ENCODE measurements around the gene RAB3IL1.
A peak's percentile ranks its signal among the peaks of the same experiment; 100 is the strongest.
"Not testable (repeated sequence)": the region's sequence is repeated elsewhere in the genome, so short reads cannot be mapped to it uniquely, and the experiment has no call there.

Gene RAB3IL1

DNA sequence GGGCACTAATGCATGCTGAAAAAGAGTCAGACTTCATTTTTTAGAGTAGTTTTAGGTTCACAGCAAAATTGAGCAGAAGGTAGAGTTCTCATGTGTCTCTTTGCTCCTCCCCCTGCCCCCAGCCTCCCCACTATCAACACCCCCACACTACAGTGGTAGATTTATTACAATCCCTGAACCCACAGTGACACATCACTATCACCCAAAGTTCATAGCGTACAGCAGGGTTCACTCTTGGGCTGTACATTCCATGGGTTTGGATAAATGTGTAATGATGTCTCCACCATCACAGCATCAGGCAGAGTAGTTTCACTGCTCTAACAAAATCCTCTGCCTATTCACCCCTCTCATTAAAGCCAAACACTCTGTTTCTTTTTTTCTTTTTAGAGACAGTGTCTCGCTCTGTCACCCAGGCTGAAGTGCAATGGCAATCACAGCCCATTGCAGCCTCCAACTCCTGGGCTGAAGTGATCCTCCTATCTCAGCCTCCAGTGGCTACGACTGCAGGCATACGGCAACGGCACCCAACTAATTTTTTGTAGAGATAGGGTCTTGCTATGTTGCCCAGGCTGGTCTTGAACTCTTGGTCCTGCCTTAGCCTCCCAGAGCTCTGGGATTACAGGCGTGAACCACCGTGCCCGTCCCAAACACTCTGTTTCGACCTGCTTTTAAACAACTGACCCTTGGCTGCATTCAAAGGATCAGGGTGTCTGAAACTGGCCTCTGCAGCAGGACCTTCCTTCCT, 36.9 kb upstream of the RAB3IL1 start:
- no peaks in the 10 kb centered on the region for H3K27me3 ChIP-seq (ENCODE audit: insufficient read depth, low read depth)
- no peak overlapping the region for H3K4me2 ChIP-seq
- peaks cover 17% of the 10 kb centered on the region for H3K4me1 ChIP-seq (ENCODE audit: low read depth, poor library complexity, severe bottlenecking)
- H4K20me1 ChIP-seq (ENCODE audit: insufficient read depth) = no peaks in the 10 kb centered on the region
- no peak overlapping the region for H2AFZ ChIP-seq (ENCODE audit: low read depth)
- no peak overlapping the region for H3K27ac ChIP-seq
- H3K4me3 ChIP-seq (IDR thresholded peaks at IDR 0.05; ENCODE audit: insufficient read depth, low read depth, low read length) = no peak overlapping the region
- H3K79me2 ChIP-seq (ENCODE audit: insufficient read depth, low read depth) = no peaks in the 10 kb centered on the region
- H3K36me3 ChIP-seq (ENCODE audit: insufficient read depth) = no peaks in the 10 kb centered on the region
- TF ChIP-seq, protein P1, sequence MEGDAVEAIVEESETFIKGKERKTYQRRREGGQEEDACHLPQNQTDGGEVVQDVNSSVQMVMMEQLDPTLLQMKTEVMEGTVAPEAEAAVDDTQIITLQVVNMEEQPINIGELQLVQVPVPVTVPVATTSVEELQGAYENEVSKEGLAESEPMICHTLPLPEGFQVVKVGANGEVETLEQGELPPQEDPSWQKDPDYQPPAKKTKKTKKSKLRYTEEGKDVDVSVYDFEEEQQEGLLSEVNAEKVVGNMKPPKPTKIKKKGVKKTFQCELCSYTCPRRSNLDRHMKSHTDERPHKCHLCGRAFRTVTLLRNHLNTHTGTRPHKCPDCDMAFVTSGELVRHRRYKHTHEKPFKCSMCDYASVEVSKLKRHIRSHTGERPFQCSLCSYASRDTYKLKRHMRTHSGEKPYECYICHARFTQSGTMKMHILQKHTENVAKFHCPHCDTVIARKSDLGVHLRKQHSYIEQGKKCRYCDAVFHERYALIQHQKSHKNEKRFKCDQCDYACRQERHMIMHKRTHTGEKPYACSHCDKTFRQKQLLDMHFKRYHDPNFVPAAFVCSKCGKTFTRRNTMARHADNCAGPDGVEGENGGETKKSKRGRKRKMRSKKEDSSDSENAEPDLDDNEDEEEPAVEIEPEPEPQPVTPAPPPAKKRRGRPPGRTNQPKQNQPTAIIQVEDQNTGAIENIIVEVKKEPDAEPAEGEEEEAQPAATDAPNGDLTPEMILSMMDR (conservative IDR thresholded peaks at IDR 0.05; ENCODE audit: low read depth, low read length) = no peak
- H3K9ac ChIP-seq = no peak overlapping the region

DNA sequence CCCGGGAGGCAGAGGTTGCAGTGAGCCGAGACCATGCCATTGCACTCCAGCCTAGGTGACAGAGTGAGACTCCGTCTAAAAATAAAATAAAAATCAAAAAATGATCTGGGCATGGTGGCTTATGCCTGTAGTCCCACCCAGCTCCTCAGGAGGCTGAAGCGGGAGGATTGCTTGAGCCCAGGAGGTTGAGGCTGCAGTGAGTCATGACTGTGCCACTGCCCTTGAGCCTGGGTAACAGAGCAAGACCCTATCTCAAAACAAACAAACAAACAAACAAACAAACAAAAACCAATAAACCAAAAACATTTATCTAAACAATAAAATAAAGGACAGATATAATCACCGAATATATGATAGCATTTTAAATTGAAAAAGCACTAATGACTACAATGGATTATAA, 36.3 kb upstream of the RAB3IL1 start:
- peaks cover 23% of the 10 kb centered on the region for H3K4me1 ChIP-seq (ENCODE audit: low read depth, poor library complexity, severe bottlenecking)

DNA sequence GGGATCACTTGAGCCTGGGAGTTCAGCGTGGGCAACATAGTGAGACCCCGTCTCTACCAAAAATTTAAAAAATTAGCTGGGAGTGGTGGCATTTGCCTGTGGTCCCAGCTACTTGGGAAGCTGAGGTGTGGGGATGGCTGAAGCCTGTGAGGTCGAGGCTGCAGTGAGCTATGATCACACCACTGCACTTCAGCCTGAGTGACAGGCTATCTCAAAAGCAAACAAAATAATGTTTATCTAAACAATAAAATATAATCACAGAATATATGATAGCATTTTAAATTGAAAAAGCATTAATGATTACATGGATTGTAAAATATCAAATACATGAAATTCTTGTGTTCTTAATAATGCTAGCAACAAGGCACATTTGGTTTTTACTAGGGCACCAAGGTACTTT, 35.5 kb upstream of the RAB3IL1 start:
- Histone ChIP-seq H3K4me2 (no peak overlapping the region), H4K20me1 (ENCODE audit: insufficient read depth) (no peaks in the 10 kb centered on the region), H2AFZ (ENCODE audit: low read depth) (no peak overlapping the region), H3K36me3 (ENCODE audit: insufficient read depth) (no peaks in the 10 kb centered on the region), H3K4me3 (IDR thresholded peaks at IDR 0.05; ENCODE audit: insufficient read depth, low read depth, low read length) (no peak overlapping the region), H3K79me2 (ENCODE audit: insufficient read depth, low read depth) (no peaks in the 10 kb centered on the region), H3K27ac (no peak overlapping the region), H3K4me1 (ENCODE audit: low read depth, poor library complexity, severe bottlenecking) (peaks cover 25% of the 10 kb centered on the region), H3K9ac (no peak overlapping the region), H3K27me3 (ENCODE audit: insufficient read depth, low read depth) (no peaks in the 10 kb centered on the region)
- TF ChIP-seq, protein P1 (conservative IDR thresholded peaks at IDR 0.05; ENCODE audit: low read depth, low read length) = no peak

More for the DNA sequence above, 36.3 kb upstream of the RAB3IL1 start:
- not testable (repeated sequence) for H3K36me3 ChIP-seq (ENCODE audit: insufficient read depth); H3K4me2 ChIP-seq; H3K79me2 ChIP-seq (ENCODE audit: insufficient read depth, low read depth); H4K20me1 ChIP-seq (ENCODE audit: insufficient read depth); H3K27ac ChIP-seq; H2AFZ ChIP-seq (ENCODE audit: low read depth); H3K27me3 ChIP-seq (ENCODE audit: insufficient read depth, low read depth); H3K9ac ChIP-seq; H3K4me3 ChIP-seq (IDR thresholded peaks at IDR 0.05; ENCODE audit: insufficient read depth, low read depth, low read length)

DNA sequence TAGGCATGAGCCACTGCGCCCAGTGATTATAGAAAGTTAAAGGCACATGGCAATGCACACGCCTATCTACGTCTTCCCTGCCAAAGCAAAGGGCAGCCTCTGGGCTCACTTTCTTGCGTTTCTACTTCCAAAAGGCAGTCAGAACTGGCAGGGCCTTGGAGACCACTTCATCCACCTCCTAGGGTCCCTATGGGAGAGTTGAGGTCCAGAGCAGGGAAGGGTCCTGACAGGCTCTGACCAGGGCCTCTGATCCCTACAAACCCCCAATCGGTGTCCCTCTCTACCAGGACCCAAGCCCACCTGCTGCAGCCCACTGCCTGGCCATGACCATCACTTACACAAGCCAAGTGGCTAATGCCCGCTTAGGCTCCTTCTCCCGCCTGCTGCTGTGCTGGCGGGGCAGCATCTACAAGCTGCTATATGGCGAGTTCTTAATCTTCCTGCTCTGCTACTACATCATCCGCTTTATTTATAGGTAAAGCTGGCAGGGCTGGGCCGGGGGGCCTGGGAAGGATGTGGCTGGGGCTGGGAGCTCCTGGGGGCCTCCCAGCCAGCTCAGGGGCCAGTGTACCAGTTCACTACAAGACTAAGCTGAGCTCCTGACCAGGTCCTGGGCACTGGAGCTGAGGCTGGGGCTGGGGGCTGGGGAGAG, 34.2 kb upstream of the RAB3IL1 start:
- H3K4me2 ChIP-seq = no peak overlapping the region
- no peak overlapping the region for H3K27ac ChIP-seq
- H3K27me3 ChIP-seq (ENCODE audit: insufficient read depth, low read depth) = no peaks in the 10 kb centered on the region
- no peak overlapping the region for H3K4me3 ChIP-seq (IDR thresholded peaks at IDR 0.05; ENCODE audit: insufficient read depth, low read depth, low read length)
- TF ChIP-seq, protein P1 (conservative IDR thresholded peaks at IDR 0.05; ENCODE audit: low read depth, low read length) = no peak
- H4K20me1 ChIP-seq (ENCODE audit: insufficient read depth) = no peaks in the 10 kb centered on the region
- H3K79me2 ChIP-seq (ENCODE audit: insufficient read depth, low read depth) = no peaks in the 10 kb centered on the region
- H3K36me3 ChIP-seq (ENCODE audit: insufficient read depth) = no peaks in the 10 kb centered on the region
- no peak overlapping the region for H2AFZ ChIP-seq (ENCODE audit: low read depth)
- H3K9ac ChIP-seq = no peak overlapping the region
- H3K4me1 ChIP-seq (ENCODE audit: low read depth, poor library complexity, severe bottlenecking) = peaks cover 32% of the 10 kb centered on the region

DNA sequence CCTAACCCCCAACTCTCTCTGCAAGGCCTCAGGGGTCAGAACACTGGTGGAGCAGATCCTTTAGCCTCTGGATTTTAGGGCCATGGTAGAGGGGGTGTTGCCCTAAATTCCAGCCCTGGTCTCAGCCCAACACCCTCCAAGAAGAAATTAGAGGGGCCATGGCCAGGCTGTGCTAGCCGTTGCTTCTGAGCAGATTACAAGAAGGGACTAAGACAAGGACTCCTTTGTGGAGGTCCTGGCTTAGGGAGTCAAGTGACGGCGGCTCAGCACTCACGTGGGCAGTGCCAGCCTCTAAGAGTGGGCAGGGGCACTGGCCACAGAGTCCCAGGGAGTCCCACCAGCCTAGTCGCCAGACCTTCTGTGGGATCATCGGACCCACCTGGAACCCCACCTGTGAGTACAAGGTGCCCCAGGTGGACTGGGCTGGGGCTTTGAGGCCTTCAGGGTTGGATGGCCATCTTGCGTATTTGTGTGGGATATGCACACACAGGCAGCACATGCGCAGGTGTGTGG, 32.7 kb upstream of the RAB3IL1 start, which contains the start of gene BEST1:
Gene BEST1 (plus strand): TSS at position 317 of the 513 bp plus-strand sequence. CDS start 1,456 bp downstream, outside the sequence.
- Histone ChIP-seq H3K4me2 (peak within 1 kb of the TSS; percentile 34), H3K27ac (peak within 1 kb of the TSS; percentile 32), H2AFZ (ENCODE audit: low read depth) (peak within 1 kb of the TSS; percentile 64), H4K20me1 (ENCODE audit: insufficient read depth) (no peaks in the 10 kb centered on the region), H3K4me3 (IDR thresholded peaks at IDR 0.05; ENCODE audit: insufficient read depth, low read depth, low read length) (no peak within 1 kb of the TSS), H3K27me3 (ENCODE audit: insufficient read depth, low read depth) (no peaks in the 10 kb centered on the region), H3K9ac (no peak within 1 kb of the TSS), H3K4me1 (ENCODE audit: low read depth, poor library complexity, severe bottlenecking) (peaks cover 32% of the 10 kb centered on the region), H3K79me2 (ENCODE audit: insufficient read depth, low read depth) (no peaks in the 10 kb centered on the region), H3K36me3 (ENCODE audit: insufficient read depth) (no peaks in the 10 kb centered on the region)
- TF ChIP-seq, protein P1 (conservative IDR thresholded peaks at IDR 0.05; ENCODE audit: low read depth, low read length) = no peak

Data from KMS-11 (cell line).